Measurements from ENCODE around the gene EPHA3. TPM values are rescaled to one million over a fixed set of nuclear protein-coding genes. Genes with fewer than 3 reads are reported as not detected.
A peak's percentile ranks its signal among the peaks of the same experiment; 100 is the strongest.

The EPHA3 gene
- total and polyA plus RNA-seq, 11 donors: 1.0 to 9.4 (median 3.5) TPM

DNA sequence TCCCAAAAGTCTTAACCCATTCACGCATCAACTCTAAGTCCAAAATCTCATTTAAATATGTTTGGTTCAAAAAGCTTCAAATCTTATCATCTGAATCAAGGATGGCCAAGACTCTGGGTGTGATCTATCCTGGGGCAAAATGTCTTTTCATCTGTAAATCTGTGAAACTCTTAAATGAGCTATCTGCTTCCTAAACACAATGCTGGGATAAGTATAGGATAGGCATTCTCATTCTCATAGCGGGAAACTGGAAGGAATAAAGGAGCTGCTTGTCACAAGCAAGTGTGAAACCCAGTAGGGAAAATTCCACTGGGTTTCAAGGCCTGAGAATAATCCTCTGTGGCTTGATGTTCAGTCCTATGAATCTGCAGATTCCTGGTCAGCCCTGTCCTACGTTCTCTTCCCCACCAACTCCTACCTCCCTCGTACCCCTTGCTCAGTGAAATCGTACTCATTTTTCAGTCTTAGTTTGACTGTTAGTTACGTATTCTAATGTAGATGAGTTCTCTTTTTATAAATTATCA is 156.7 kb downstream of the EPHA3 start:
- no peaks in the 10 kb centered on the region for H3K36me3 ChIP-seq
- DNase-seq (no peak), ATAC-seq (no peak)
- no peak overlapping the region for H3K4me3 ChIP-seq
- H3K4me1 ChIP-seq: no peaks in the 10 kb centered on the region
- 95 to 97% (median 96%) methylated on average over 6 of the region's 6 CpGs for WGBS, 4 donors
- intact Hi-C loops (cut with DNase I): no loop called here
- no peaks in the 10 kb centered on the region for H3K27me3 ChIP-seq
- no peak for TF ChIP-seq POLR2A (IDR thresholded peaks at IDR 0.05)
- TF ChIP-seq, protein P1, sequence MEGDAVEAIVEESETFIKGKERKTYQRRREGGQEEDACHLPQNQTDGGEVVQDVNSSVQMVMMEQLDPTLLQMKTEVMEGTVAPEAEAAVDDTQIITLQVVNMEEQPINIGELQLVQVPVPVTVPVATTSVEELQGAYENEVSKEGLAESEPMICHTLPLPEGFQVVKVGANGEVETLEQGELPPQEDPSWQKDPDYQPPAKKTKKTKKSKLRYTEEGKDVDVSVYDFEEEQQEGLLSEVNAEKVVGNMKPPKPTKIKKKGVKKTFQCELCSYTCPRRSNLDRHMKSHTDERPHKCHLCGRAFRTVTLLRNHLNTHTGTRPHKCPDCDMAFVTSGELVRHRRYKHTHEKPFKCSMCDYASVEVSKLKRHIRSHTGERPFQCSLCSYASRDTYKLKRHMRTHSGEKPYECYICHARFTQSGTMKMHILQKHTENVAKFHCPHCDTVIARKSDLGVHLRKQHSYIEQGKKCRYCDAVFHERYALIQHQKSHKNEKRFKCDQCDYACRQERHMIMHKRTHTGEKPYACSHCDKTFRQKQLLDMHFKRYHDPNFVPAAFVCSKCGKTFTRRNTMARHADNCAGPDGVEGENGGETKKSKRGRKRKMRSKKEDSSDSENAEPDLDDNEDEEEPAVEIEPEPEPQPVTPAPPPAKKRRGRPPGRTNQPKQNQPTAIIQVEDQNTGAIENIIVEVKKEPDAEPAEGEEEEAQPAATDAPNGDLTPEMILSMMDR (IDR thresholded peaks at IDR 0.05): no peak
- H3K27ac ChIP-seq: no peak overlapping the region
- no peaks in the 10 kb centered on the region for H3K9me3 ChIP-seq

DNA sequence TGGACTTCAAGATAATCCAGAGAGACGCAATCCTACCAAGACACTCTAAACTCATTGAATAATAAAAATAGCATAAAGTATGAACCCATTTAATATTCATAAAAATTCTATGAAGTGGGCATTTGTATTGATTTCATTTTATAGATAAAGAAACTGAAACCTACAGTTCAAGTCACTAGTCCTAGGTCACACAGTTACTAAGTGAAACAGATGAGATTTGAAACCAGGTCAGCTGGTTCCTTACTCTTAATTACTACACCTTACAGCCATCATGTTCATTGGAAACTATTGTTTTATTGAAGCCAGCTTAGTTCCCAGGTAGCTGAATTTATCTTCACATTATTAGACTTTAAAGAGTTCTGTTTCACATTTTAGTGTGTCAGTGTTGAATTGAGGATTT is 158.7 kb downstream of the EPHA3 start:
- Histone ChIP-seq H3K4me3 (no peak overlapping the region), H3K36me3 (no peaks in the 10 kb centered on the region), H3K4me1 (no peaks in the 10 kb centered on the region), H3K27me3 (no peaks in the 10 kb centered on the region), H3K27ac (no peak overlapping the region), H3K9me3 (no peaks in the 10 kb centered on the region)
- DNase-seq (no peak), ATAC-seq (no peak)
- TF ChIP-seq, protein P1 (IDR thresholded peaks at IDR 0.05): no peak
- TF ChIP-seq POLR2A (IDR thresholded peaks at IDR 0.05): no peak
- 92 to 99% (median 94%) methylated on average over 1 of the region's 1 CpG for WGBS, 4 donors
- intact Hi-C loops (cut with DNase I): no loop called here

DNA sequence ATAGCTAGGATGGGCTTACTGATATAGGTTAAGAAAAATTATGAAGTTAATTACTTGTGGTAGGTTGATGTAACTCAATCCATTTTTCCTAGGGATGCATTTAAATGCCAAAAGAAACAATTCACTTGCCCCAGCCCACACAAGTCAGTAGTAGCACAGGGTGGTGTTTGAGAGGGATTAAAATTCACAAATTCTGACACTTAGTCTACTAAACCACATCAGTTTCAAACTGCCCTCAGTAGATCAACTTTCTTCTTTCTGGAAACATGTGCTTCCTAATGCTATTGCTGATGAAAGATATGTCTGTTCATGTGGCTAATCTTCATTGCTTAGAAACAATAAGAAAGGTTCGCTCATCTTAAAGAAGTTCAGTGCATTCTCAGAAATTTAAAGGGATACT is 160.6 kb downstream of the EPHA3 start:
- Histone ChIP-seq H3K27ac (no peak overlapping the region), H3K27me3 (no peaks in the 10 kb centered on the region), H3K4me3 (no peak overlapping the region), H3K36me3 (no peaks in the 10 kb centered on the region), H3K9me3 (no peaks in the 10 kb centered on the region), H3K4me1 (peaks cover 0 to 5% (median 0%) of the 10 kb centered on the region in 12 donors)
- WGBS, 4 donors: 89 to 98% (median 92%) methylated on average over 1 of the region's 1 CpG
- DNase-seq (no peak), ATAC-seq (peak in 1 of 4 donors; percentile 26)
- intact Hi-C loops (cut with DNase I): no loop called here
- no peak for TF ChIP-seq POLR2A (IDR thresholded peaks at IDR 0.05)
- TF ChIP-seq, protein P1 (IDR thresholded peaks at IDR 0.05): no peak

DNA sequence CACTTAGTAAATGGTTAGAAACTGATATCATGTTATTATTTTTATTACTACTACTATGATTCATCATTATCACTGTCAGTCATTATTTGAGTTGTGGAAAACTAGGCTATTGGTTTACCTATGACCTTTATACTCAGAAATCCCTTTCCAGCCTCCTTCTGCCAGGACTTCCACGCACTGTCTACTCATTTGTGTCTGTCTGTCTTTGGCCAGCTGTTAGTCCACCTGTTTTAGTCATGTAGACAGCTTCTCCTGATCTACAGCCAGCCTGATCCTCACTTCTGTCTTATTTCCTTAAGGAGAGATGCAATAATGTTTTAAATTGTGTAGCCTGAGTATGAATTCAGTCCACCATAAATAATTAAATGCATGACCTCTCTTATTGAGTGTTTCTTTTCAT is 162.8 kb downstream of the EPHA3 start:
- no peaks in the 10 kb centered on the region for H3K36me3 ChIP-seq
- no peaks in the 10 kb centered on the region for H3K9me3 ChIP-seq
- WGBS, 4 donors: 50 to 89% (median 80%) methylated on average over 1 of the region's 1 CpG
- no peak for DNase-seq
- no peak overlapping the region for H3K4me3 ChIP-seq
- peaks cover 0 to 5% (median 0%) of the 10 kb centered on the region in 12 donors for H3K4me1 ChIP-seq
- H3K27ac ChIP-seq: no peak overlapping the region
- intact Hi-C loops (cut with DNase I): no loop called here
- ATAC-seq: peak in 1 of 4 donors; percentile 22
- TF ChIP-seq POLR2A (IDR thresholded peaks at IDR 0.05): no peak
- TF ChIP-seq, protein P1 (IDR thresholded peaks at IDR 0.05): no peak
- no peaks in the 10 kb centered on the region for H3K27me3 ChIP-seq
